ENCODE data around the gene LBX1. TPM values are rescaled to one million over a fixed set of nuclear protein-coding genes. Genes with fewer than 3 reads are reported as not detected.

LBX1 gene
- total RNA-seq, 1 donor from 2014 or later, result 4.7 TPM

DNA sequence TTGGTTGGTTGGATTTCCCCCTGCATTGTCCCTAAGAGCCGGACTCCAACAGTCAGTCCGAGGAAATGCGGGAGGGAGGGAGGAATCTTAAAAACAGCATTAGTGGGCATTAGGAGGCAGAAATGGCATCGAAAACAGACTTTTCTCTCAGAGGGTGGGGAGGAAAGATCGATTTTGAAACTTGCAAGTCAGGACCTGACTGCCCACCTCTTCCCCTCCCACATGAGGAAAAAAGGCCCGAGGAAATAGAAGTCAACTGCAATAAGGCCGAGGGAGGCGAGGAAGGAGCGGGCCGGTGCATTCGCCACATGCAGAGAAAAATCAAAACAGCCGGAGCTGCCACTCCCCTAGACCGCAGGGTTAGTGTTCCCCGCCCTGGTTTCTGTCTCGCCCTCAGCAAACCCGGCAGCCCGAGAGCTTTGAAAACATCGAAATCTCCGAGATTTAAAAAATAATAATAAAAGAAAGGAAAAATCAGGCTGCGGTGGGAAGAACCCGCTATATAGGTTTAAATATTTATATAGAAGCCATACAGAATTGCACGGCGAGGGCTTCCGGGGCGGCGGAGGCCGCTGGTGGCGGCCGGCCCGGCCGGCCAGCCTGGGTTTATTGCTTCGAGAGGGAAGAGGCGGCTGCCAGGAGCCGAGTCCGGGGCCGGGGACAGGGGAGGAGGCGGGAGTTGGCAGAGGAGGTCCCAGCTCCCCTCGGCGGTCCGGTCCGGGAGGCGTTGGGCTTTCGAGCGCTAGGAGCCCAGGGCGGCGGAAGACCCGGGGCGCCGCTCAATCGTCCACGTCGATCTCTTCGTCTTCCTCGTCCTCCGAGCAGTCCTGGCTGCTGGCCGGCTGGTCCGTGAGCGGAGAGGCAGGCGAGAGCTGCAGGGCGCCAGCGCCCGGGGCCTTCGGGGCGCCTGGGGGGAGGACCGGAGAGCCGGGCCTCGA, 2.5 kb downstream of the LBX1 start:
- Mint-ChIP-seq H3K9me3 (no peaks in the 10 kb centered on the region), H3K36me3 (no peaks in the 10 kb centered on the region), H3K27me3 (peaks cover 86% of the 10 kb centered on the region), H3K27ac (no peak overlapping the region), H3K4me3 (peak overlapping the region; percentile 77), H3K4me1 (ENCODE audit: unreplicated experiment) (peaks cover 30% of the 10 kb centered on the region)
- no peak for DNase-seq (ENCODE audit: extremely low spot score, unreplicated experiment)
- TF ChIP-seq, protein P1, sequence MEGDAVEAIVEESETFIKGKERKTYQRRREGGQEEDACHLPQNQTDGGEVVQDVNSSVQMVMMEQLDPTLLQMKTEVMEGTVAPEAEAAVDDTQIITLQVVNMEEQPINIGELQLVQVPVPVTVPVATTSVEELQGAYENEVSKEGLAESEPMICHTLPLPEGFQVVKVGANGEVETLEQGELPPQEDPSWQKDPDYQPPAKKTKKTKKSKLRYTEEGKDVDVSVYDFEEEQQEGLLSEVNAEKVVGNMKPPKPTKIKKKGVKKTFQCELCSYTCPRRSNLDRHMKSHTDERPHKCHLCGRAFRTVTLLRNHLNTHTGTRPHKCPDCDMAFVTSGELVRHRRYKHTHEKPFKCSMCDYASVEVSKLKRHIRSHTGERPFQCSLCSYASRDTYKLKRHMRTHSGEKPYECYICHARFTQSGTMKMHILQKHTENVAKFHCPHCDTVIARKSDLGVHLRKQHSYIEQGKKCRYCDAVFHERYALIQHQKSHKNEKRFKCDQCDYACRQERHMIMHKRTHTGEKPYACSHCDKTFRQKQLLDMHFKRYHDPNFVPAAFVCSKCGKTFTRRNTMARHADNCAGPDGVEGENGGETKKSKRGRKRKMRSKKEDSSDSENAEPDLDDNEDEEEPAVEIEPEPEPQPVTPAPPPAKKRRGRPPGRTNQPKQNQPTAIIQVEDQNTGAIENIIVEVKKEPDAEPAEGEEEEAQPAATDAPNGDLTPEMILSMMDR (conservative IDR thresholded peaks at IDR 0.05), result no peak

DNA sequence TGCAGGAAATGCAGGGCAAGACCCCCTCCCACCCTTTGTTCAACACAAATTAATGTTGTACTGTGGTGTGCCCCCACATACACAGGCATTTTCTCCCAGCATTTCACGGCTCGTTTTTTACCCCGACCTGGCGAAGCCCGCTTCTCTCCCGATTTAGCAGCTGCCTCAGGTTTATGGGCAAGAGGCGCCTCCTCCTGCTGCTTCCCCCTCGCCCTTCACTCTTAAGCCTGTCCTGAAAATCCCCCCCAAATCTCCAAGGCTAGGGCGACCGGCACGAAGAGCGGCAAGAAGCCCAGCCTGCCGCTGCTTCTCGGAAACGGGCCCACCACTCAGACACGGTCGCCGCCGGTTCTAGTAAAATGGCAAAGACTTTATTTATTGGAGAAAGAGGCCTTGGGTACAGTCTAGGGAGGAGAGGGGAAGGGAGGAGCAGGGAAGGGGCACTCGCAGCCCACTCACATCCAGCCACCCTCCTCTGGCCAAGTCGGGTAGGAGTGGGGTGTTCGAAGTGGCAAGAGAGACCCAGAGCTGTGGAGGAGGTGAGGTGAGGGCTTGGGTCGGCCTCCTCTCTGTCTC, 3.3 kb downstream of the LBX1 start:
- TF ChIP-seq, protein P1 (conservative IDR thresholded peaks at IDR 0.05), result no peak
- Mint-ChIP-seq H3K9me3 (no peaks in the 10 kb centered on the region), H3K36me3 (peaks cover 4% of the 10 kb centered on the region), H3K27me3 (peaks cover 86% of the 10 kb centered on the region), H3K27ac (peak overlapping the region; percentile 58), H3K4me3 (peak overlapping the region; percentile 77), H3K4me1 (ENCODE audit: unreplicated experiment) (peaks cover 32% of the 10 kb centered on the region)
- no peak for DNase-seq (ENCODE audit: extremely low spot score, unreplicated experiment)

DNA sequence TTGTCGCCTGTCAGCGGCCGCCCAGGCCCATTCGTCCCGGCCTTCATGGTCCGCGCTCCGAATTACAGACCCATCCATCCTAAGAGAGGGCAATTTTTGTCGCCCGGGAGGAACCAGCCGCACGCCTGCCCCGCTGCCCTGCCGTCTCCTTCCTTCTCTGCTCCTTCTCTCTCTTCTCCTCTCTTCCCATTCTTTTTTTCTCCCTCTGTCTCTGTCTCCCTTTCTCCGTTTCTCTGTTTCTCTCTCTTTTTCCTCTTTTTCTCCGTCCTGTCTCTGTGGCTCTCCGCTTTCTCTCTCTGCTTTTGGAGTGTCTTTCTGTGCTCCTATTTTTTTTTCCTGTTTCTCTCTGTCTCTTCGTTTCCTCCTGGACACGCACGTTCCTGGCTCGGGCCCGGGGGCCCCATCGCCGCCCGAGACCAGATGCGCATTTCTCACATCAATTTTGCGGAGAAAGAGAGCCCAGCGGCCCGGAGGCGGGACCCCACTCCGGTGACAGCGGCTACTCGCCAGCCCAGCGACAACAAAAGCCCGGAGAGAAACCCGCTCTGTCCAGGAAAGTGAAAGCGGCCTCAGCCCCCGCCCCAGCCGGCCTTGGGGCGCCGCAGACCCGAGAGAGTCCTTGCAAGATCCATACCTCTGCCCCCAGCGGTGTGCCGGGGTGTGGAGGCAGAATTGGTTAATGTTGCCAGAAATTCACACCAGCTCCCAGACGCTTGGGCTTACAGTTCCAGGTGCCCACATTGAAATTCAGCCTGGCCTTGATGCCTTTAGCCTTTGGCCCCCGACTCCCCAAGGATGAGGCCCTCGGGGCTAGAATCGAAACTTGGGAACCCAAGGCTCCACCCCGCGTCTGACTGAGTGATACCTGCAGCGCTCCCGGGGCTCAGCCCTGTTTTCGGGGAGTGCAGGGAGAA, 4.1 kb downstream of the LBX1 start:
- Mint-ChIP-seq H3K27me3 (peaks cover 86% of the 10 kb centered on the region), H3K4me1 (ENCODE audit: unreplicated experiment) (peaks cover 25% of the 10 kb centered on the region), H3K27ac (no peak overlapping the region), H3K4me3 (peak overlapping the region; percentile 71), H3K9me3 (no peaks in the 10 kb centered on the region), H3K36me3 (peaks cover 4% of the 10 kb centered on the region)
- no peak for DNase-seq (ENCODE audit: extremely low spot score, unreplicated experiment)
- TF ChIP-seq, protein P1 (conservative IDR thresholded peaks at IDR 0.05), result no peak

DNA sequence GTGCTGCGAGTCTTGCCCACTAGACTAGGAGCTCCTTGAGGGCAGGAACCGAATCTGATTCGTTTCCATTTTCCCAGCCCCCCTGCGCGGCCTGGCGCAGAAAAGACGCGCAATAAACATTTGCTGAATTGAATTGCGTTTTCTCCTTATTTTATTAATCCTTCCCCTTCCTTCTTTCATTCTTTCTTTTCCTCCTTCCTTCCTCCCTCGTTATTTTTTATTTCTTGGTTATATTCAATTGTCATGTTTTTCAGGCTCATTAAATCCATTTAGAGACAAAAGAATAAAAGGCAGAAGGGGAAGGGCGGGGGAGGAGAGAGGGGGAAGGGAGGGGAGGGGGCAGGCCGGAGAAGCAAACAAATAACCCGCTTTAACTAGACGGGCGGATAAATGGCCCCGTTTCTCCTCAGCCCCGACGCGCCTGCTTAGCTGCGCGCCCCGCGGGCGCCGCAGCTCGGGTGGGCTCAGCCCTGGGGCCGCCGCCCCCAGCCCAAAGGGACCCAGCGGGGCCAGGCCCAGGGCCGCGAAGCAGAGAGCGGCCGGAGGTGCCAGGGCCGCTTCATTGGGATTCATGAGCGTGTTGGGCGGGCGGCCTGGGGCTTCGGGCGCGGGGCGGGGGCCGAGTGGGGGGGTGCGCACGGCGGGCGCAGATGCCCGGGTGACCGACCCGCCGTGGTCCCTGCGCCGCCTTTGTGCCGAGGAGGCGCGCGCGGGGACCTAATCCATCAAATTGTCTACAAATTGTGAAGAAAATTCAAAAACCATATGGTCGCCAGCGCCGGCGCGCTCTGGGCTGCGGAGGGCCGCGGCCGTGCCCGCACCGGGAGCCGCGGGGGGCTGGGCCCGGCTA, 5.0 kb downstream of the LBX1 start:
- Mint-ChIP-seq H3K27me3 (peaks cover 87% of the 10 kb centered on the region), H3K27ac (no peak overlapping the region), H3K4me3 (peak overlapping the region; percentile 58), H3K36me3 (peaks cover 4% of the 10 kb centered on the region), H3K4me1 (ENCODE audit: unreplicated experiment) (peaks cover 25% of the 10 kb centered on the region), H3K9me3 (no peaks in the 10 kb centered on the region)
- TF ChIP-seq, protein P1 (conservative IDR thresholded peaks at IDR 0.05), result no peak
- DNase-seq (ENCODE audit: extremely low spot score, unreplicated experiment), result no peak
